H1 (cell line): ENCODE results near the gene UNC13D. TPM values are rescaled to one million over a fixed set of nuclear protein-coding genes. Genes with fewer than 3 reads are reported as not detected.

Source experiments
- CTCF ChIA-PET: fragments of 300-600 bp; sonication (Branson Sonifier 250); formaldehyde crosslinking; loops from one replicate; lab custom pipeline; 2021; ENCODE audit not compliant: partially characterized antibody; lab: Charles Lee
- POLR2A ChIA-PET: fragments of 300-600 bp; sonication (Branson Sonifier 250); formaldehyde crosslinking; loops from one replicate; lab custom pipeline; 2021; ENCODE audit warnings: inconsistent platforms; ENCODE audit not compliant: partially characterized antibody; lab: Charles Lee
- DNase-seq, 2 experiments: peaks; one replicate each; pipeline versions ENCODE4 v3.0.0 to v3.0.0-alpha.2; 2010 to 2022; ENCODE audit warnings: low spot score in 2 of 2, low read depth in 1 of 2, mixed read lengths in 1 of 2
- FAIRE-seq: peaks from 2 replicates; lab custom pipeline; 2011; peaks lifted over from hg19 to GRCh38; lab: Jason Lieb, UNC
- H2AFZ ChIP-seq: 2 replicates; pipeline ENCODE4 v1.8.1; 2012; ENCODE audit warnings: low read length, inconsistent platforms
- H2AK5ac ChIP-seq: 2 replicates; pipeline ENCODE4 v1.6.1; 2013; ENCODE audit warnings: low read depth, low read length
- H2BK120ac ChIP-seq: replicated peaks from 2 replicates; pipeline ENCODE3; 2013; ENCODE audit warnings: low read depth, low read length, inconsistent platforms
- H2BK12ac ChIP-seq: 2 replicates; pipeline ENCODE4 v1.6.1; 2013; ENCODE audit warnings: low read depth, low read length
- H2BK15ac ChIP-seq: 2 replicates; pipeline ENCODE4 v1.6.1; 2013; ENCODE audit warnings: low read length
- H2BK20ac ChIP-seq: 2 replicates; pipeline ENCODE4 v1.6.1; 2013; ENCODE audit warnings: low read length
- H2BK5ac ChIP-seq: 2 replicates; pipeline ENCODE4 v1.6.1; 2013; ENCODE audit warnings: low read depth, low read length
- H3K14ac ChIP-seq: 2 replicates; pipeline ENCODE4 v1.6.1; 2013; ENCODE audit warnings: inconsistent platforms; ENCODE audit not compliant: insufficient read length
- H3K18ac ChIP-seq: 2 replicates; pipeline ENCODE4 v1.6.1; 2013; ENCODE audit warnings: low read length; ENCODE audit errors: extremely low read depth
- H3K23ac ChIP-seq: 2 replicates; pipeline ENCODE4 v1.6.1; 2013; ENCODE audit warnings: inconsistent platforms; ENCODE audit not compliant: insufficient read length
- H3K23me2 ChIP-seq: 2 replicates; pipeline ENCODE4 v1.6.1; 2013; ENCODE audit warnings: low read depth, low read length
- H3K27ac ChIP-seq: 2 replicates; pipeline ENCODE4 v1.6.1; 2011; ENCODE audit warnings: low read depth, low read length, inconsistent platforms
- H3K27me3 ChIP-seq, 4 experiments: replicated peaks in 1 of 4; 1 replicate in 1 of 4; 2 replicates in 3 of 4; pipeline versions ENCODE4 v1.6.1 to v1.8.1; 2011 to 2013; ENCODE audit warnings: low read length in 3 of 4, mild to moderate bottlenecking in 3 of 4, inconsistent platforms in 2 of 4, mixed read lengths in 2 of 4, moderate library complexity in 1 of 4; ENCODE audit not compliant: control insufficient read depth in 3 of 4, insufficient read depth in 3 of 4; ENCODE audit errors: extremely low read depth in 1 of 4
- H3K36me3 ChIP-seq, 4 experiments: 2 replicates each; pipeline versions ENCODE4 v1.6.1 to v1.8.1; 2011 to 2013; ENCODE audit warnings: mild to moderate bottlenecking in 4 of 4, low read length in 3 of 4, moderate library complexity in 2 of 4, control low read depth in 1 of 4, inconsistent platforms in 1 of 4; ENCODE audit not compliant: insufficient read depth in 4 of 4, control insufficient read depth in 2 of 4
- H3K4ac ChIP-seq: replicated peaks from 2 replicates; pipeline ENCODE3; 2013; ENCODE audit warnings: low read length, low read depth, mixed read lengths, inconsistent platforms; ENCODE audit not compliant: insufficient read length
- H3K4me1 ChIP-seq, 4 experiments: replicated peaks in 1 of 4; 1 replicate in 1 of 4; 2 replicates in 3 of 4; pipeline versions ENCODE4 v1.6.1 to v1.8.1; 2011 to 2013; ENCODE audit warnings: low read length in 3 of 4, inconsistent platforms in 2 of 4, mixed read lengths in 1 of 4; ENCODE audit not compliant: insufficient read depth in 4 of 4, control insufficient read depth in 3 of 4
- H3K4me2 ChIP-seq, 2 experiments: 2 replicates each; pipeline versions ENCODE4 v1.6.1 to v1.8.1; 2011 to 2013; ENCODE audit warnings: low read depth in 2 of 2, low read length in 2 of 2, control low read depth in 1 of 2, inconsistent platforms in 1 of 2, mild to moderate bottlenecking in 1 of 2; ENCODE audit not compliant: insufficient read depth in 1 of 2
- H3K4me3 ChIP-seq, 4 experiments: fragments of 200-600, 300-600 bp in 1 of 4; sonication (generic), shearing (Covaris generic), sonication (Bioruptor Twin) in 1 of 4; 2 replicates each; pipeline versions ENCODE4 v1.5.1 to v1.8.1; 2011 to 2016; ENCODE audit warnings: low read length in 4 of 4, low read depth in 3 of 4, control low read depth in 2 of 4, inconsistent platforms in 2 of 4, mild to moderate bottlenecking in 2 of 4, mixed read lengths in 1 of 4, moderate library complexity in 1 of 4; ENCODE audit not compliant: insufficient read depth in 2 of 4; ENCODE audit errors: extremely low read depth in 1 of 4
- H3K56ac ChIP-seq: replicated peaks from 2 replicates; pipeline ENCODE3; 2013; ENCODE audit warnings: low read depth, mild to moderate bottlenecking, mixed read lengths, low read length, inconsistent platforms; ENCODE audit not compliant: insufficient read length
- H3K79me1 ChIP-seq: 2 replicates; pipeline ENCODE4 v1.6.1; 2013; ENCODE audit warnings: low read depth, low read length, control low read depth
- H3K79me2 ChIP-seq, 2 experiments: 2 replicates each; pipeline versions ENCODE4 v1.6.1 to v1.8.1; 2012 to 2013; ENCODE audit warnings: low read length in 2 of 2, mild to moderate bottlenecking in 2 of 2, inconsistent platforms in 1 of 2; ENCODE audit not compliant: insufficient read depth in 2 of 2, control insufficient read depth in 1 of 2
- H3K9ac ChIP-seq, 4 experiments: replicated peaks in 1 of 4; 1 replicate in 1 of 4; 2 replicates in 3 of 4; pipeline versions ENCODE4 v1.6.1 to v1.8.1; 2011 to 2013; ENCODE audit warnings: low read depth in 3 of 4, low read length in 3 of 4, control low read depth in 2 of 4, mild to moderate bottlenecking in 2 of 4, moderate library complexity in 2 of 4, inconsistent platforms in 1 of 4; ENCODE audit errors: extremely low read depth in 1 of 4
- H3K9me3 ChIP-seq, 2 experiments: 2 replicates each; pipeline versions ENCODE4 v1.6.1 to v1.8.1; 2012 to 2013; ENCODE audit warnings: mild to moderate bottlenecking in 2 of 2, moderate library complexity in 2 of 2, control low read depth in 1 of 2, inconsistent platforms in 1 of 2, low read depth in 1 of 2, low read length in 1 of 2, mixed read lengths in 1 of 2; ENCODE audit not compliant: insufficient read depth in 2 of 2
- H4K20me1 ChIP-seq, 2 experiments: replicated peaks in 1 of 2; 2 replicates each; pipeline versions ENCODE3 to v1.8.1; 2011 to 2013; ENCODE audit warnings: inconsistent platforms in 2 of 2, low read length in 2 of 2, mild to moderate bottlenecking in 1 of 2; ENCODE audit not compliant: insufficient read depth in 2 of 2, control insufficient read depth in 1 of 2
- H4K5ac ChIP-seq: 2 replicates; pipeline ENCODE4 v1.6.1; 2013; ENCODE audit warnings: low read length, low read depth, mixed read lengths, inconsistent platforms; ENCODE audit not compliant: insufficient read length
- H4K8ac ChIP-seq: 2 replicates; pipeline ENCODE4 v1.8.0; 2013; ENCODE audit warnings: mild to moderate bottlenecking, moderate library complexity, low read length, inconsistent platforms; ENCODE audit not compliant: insufficient read depth; ENCODE audit errors: extremely low read depth
- H4K91ac ChIP-seq: replicated peaks from 2 replicates; pipeline ENCODE3; 2013; ENCODE audit warnings: low read length, mixed read lengths, inconsistent platforms; ENCODE audit not compliant: insufficient read length
- BRCA1 ChIP-seq: IDR thresholded peaks from 2 replicates; pipeline ENCODE4 v1.6.1; 2012; ENCODE audit warnings: low read depth, low read length, improper control_type of control experiment
- EZH2 ChIP-seq: fragments of 200-600 bp; sonication (generic); IDR thresholded peaks from 2 replicates; pipeline ENCODE4 v1.7.1; 2012; ENCODE audit warnings: low read depth, mild to moderate bottlenecking, moderate library complexity, low read length, inconsistent platforms; ENCODE audit not compliant: severe bottlenecking
- FOSL1 ChIP-seq: IDR thresholded peaks from 2 replicates; pipeline ENCODE4 v1.6.1; 2011; ENCODE audit warnings: mild to moderate bottlenecking, low read depth, low read length, moderate library complexity; ENCODE audit not compliant: insufficient read depth
- GABPA ChIP-seq: IDR thresholded peaks from 2 replicates; pipeline ENCODE4 v1.6.1; 2011; ENCODE audit warnings: mild to moderate bottlenecking, low read length, moderate library complexity, borderline replicate concordance; ENCODE audit not compliant: insufficient read depth
- HDAC6 ChIP-seq: IDR thresholded peaks from one replicate; pipeline ENCODE4 v1.7.1; 2012; ENCODE audit warnings: low read depth, mild to moderate bottlenecking, inconsistent platforms, low read length, moderate library complexity
- JUN ChIP-seq: IDR thresholded peaks from 2 replicates; pipeline ENCODE4 v1.6.1; 2011; ENCODE audit warnings: low read depth, mild to moderate bottlenecking, improper control_type of control experiment, low read length
- NANOG ChIP-seq: IDR thresholded peaks from 2 replicates; pipeline ENCODE4 v1.6.1; 2011; ENCODE audit warnings: low read length, low read depth, mild to moderate bottlenecking, inconsistent platforms; ENCODE audit not compliant: insufficient read depth, poor library complexity, severe bottlenecking
- POU5F1 ChIP-seq: IDR thresholded peaks from 2 replicates; pipeline ENCODE4 v1.6.1; 2011; ENCODE audit warnings: low read depth, mild to moderate bottlenecking, low read length, moderate library complexity
- RBBP5 ChIP-seq: IDR thresholded peaks from 2 replicates; pipeline ENCODE4 v1.7.1; 2012; ENCODE audit warnings: low read depth, mild to moderate bottlenecking, inconsistent platforms, low read length, moderate library complexity, borderline replicate concordance
- RFX5 ChIP-seq: IDR thresholded peaks from 2 replicates; pipeline ENCODE4 v1.6.1; 2011; ENCODE audit warnings: low read depth, low read length, improper control_type of control experiment, borderline replicate concordance
- SP4 ChIP-seq: IDR thresholded peaks from 2 replicates; pipeline ENCODE4 v1.6.1; 2012; ENCODE audit warnings: low read length, inconsistent platforms
- SUZ12 ChIP-seq: fragments of 200-600 bp; sonication (generic); IDR thresholded peaks from 2 replicates; pipeline ENCODE4 v1.6.1; 2012; ENCODE audit warnings: mild to moderate bottlenecking, inconsistent platforms, low read length, moderate library complexity, mixed read lengths
- TAF1 ChIP-seq: IDR thresholded peaks from 2 replicates; pipeline ENCODE4 v1.6.1; 2011; ENCODE audit warnings: mild to moderate bottlenecking, low read depth, low read length
- WGBS, 2 experiments: shearing (Covaris generic) in 1 of 2; methylation state at CpG; one replicate each; pipeline versions ENCODE4 v1.1.6 to v1.1.7; 2013 to 2015; ENCODE audit warnings: low lambda C conversion rate in 2 of 2, mixed read lengths in 2 of 2, inconsistent platforms in 1 of 2, low coverage in 1 of 2, missing lambda C conversion rate in 1 of 2; ENCODE audit not compliant: insufficient replicate concordance in 2 of 2, insufficient coverage in 1 of 2, insufficient read length in 1 of 2; ENCODE audit errors: extremely low coverage in 1 of 2, missing lambda C conversion rate in 1 of 2; 5-methylcytosine and 5-hydroxymethylcytosine counted together
- polyA plus RNA-seq, 7 experiments: library from polyadenylated mRNA; depleted of rRNA in 3 of 7; stranded (reverse) in 5 of 7; unstranded in 2 of 7; fragments of >200 nt in 5 of 7; fragments of 200-250 nt in 2 of 7; gene quantifications; 1 replicate in 5 of 7; 2 replicates in 1 of 7; 4 replicates in 1 of 7; pipeline versions ENCODE4 v1.2.1 to v1.2.3, GENCODE V29; 2011 to 2013; ENCODE audit warnings: missing spikeins in 2 of 7, mixed read lengths in 2 of 7
- total RNA-seq: library from RNA; stranded (reverse); fragmentation: NEBNext Ultra II Directional; extraction: Animal tissue kit (Norgen Biotek cat#: 25700); gene quantifications from 2 replicates; pipeline ENCODE4 v1.2.1, GENCODE V29; 2021
- TF ChIP-seq, protein P1 (sequence below): IDR thresholded peaks from 2 replicates; pipeline ENCODE4 v1.6.1; 2012; ENCODE audit warnings: inconsistent platforms

The UNC13D gene
- total and polyA plus RNA-seq, 2 of the 8 experiments (the other 6 are each of a cell fraction or from before 2014, with no cell fraction given), result 3.6 to 8.4 TPM

DNA sequence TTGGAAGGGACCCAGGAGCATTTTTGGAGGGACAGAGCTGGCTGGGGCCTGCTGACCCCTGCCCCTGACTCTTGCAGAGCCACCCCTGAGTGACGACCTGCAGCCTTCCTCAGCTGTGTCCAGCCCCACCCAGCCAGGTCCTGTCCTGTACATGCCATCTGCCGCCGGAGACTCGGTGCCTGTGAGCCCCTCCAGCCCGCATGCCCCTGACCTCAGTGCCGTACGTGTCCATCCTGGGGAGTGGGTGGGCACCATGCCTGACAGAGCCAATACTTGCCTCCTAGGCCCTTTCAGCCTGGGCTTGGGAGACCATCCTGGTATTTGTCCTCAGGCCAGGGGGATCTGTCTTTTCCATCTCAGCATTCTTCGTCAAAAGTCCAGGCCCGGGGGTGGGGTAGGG lies 27.5 kb downstream of the UNC13D start:
- Histone ChIP-seq H3K14ac (no peak overlapping the region), H3K4me3 (no peak overlapping the region), H2BK120ac (no peak overlapping the region), H4K8ac (no peak overlapping the region; the same call in 1 of the 2 replicates), H4K5ac (no peak overlapping the region), H2AK5ac (no peak overlapping the region), H2BK15ac (no peak overlapping the region), H3K79me1 (no peaks in the 10 kb centered on the region), H4K91ac (no peak overlapping the region)
- FAIRE-seq, result no peak
- TF ChIP-seq BRCA1 (no peak), FOSL1 (no peak), SP4 (no peak), RBBP5 (no peak), TAF1 (no peak), NANOG (no peak), EZH2 (no peak), POU5F1 (no peak), JUN (no peak), SUZ12 (no peak), HDAC6 (no peak), RFX5 (no peak), GABPA (no peak)
- TF ChIP-seq, protein P1, sequence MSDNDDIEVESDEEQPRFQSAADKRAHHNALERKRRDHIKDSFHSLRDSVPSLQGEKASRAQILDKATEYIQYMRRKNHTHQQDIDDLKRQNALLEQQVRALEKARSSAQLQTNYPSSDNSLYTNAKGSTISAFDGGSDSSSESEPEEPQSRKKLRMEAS, result no peak
- TF ChIP-seq, all 59 proteins: peak for 0
- H3K23me2 ChIP-seq, result no peaks in the 10 kb centered on the region
- no peak overlapping the region for H3K56ac ChIP-seq
- H3K27me3 ChIP-seq, result no peaks in the 10 kb centered on the region
- CTCF ChIA-PET, result interaction anchor here (0.6 to 9.6 kb wide), 9 partner anchors 9 to 748 kb away, joined by 3 to 104 read pairs (median 4); partner anchors contain the start of gene UNC13D
- no peak for DNase-seq
- no peak overlapping the region for H2AFZ ChIP-seq
- no peak overlapping the region for H3K18ac ChIP-seq
- H3K36me3 ChIP-seq, result peaks cover 29 to 77% (median 65%) of the 10 kb centered on the region in 4 experiments; a peak in 7 of 8 replicates
- H3K27ac ChIP-seq, result no peak overlapping the region
- no peak overlapping the region for H2BK12ac ChIP-seq
- H4K20me1 ChIP-seq, result peaks cover 0 to 12% of the 10 kb centered on the region in 2 experiments
- no peaks in the 10 kb centered on the region for H3K9me3 ChIP-seq
- no peaks in the 10 kb centered on the region for H3K4me1 ChIP-seq
- WGBS, 2 experiments, result 99% methylated on average over 9 of the region's 9 CpGs; no CpG with 5 or more reads in 1 of the 2 experiments
- POLR2A ChIA-PET, result interaction anchor here (1.4 to 5.0 kb wide), 3 partner anchors 11 to 37 kb away, joined by 3 to 36 read pairs (median 8); no protein-coding TSS in a partner anchor
- H3K79me2 ChIP-seq, result no peaks in the 10 kb centered on the region
- no peak overlapping the region for H3K4ac ChIP-seq
- no peak overlapping the region for H3K4me2 ChIP-seq
- H2BK20ac ChIP-seq, result no peak overlapping the region
- H3K23ac ChIP-seq, result no peak overlapping the region
- H3K9ac ChIP-seq, result no peak overlapping the region
- no peak overlapping the region for H2BK5ac ChIP-seq
